ENCODE data around the gene TGFBR3L. TPM values are rescaled to one million over a fixed set of nuclear protein-coding genes. Genes with fewer than 3 reads are reported as not detected.

Gene TGFBR3L
- total and polyA plus RNA-seq, 2 of the 8 experiments (the other 6 are each of a cell fraction or from before 2014, with no cell fraction given), result 3.1 to 3.7 TPM

DNA sequence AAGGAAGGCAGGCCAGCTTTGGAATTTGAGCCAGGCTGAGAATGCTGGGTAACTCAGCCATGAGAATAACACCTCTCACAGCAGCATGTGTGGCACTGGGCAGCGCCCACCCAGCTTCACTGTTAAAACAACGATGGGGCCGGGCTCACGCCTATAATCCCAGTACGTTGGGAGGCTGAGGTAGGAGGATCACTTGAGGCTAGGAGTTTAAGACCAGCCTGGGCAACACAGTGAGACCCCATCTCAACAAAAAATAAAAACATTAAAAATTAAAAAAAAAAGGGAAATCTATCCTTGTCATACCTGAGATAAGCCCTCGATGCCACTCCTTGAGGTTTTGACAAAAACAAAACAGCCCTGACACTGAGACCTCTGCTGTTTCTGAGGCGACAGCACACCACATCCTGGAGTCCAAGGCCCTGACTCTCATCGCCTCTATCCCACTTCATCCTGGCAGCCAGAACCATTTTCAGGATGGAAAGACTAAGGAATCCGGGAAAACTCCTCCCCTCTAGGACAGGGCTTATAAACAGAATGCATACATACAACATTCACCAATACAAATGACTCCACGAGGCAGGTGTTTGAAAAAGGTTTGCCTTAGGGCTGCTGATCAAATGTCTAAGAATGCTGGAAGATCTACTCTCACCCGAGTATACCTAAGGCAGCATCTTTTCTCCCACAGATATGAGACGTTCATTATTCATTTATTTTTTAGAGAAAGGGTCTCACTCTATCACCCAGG, 51.5 kb downstream of the TGFBR3L start (continued):
- TF ChIP-seq SRF (IDR thresholded peaks at IDR 0.05; ENCODE audit: low read depth, low read length) (no peak), CHD7 (IDR thresholded peaks at IDR 0.05; ENCODE audit: insufficient replicate concordance, low read length) (no peak), RFX5 (IDR thresholded peaks at IDR 0.05; ENCODE audit: borderline replicate concordance, low read depth, low read length) (no peak), MAFK (IDR thresholded peaks at IDR 0.05; ENCODE audit: low read depth, low read length) (no peak), POU5F1 (IDR thresholded peaks at IDR 0.05; ENCODE audit: low read depth, low read length) (no peak), CBX5 (IDR thresholded peaks at IDR 0.05; ENCODE audit: low read depth, low read length) (no peak)
- TF ChIP-seq, protein P1, sequence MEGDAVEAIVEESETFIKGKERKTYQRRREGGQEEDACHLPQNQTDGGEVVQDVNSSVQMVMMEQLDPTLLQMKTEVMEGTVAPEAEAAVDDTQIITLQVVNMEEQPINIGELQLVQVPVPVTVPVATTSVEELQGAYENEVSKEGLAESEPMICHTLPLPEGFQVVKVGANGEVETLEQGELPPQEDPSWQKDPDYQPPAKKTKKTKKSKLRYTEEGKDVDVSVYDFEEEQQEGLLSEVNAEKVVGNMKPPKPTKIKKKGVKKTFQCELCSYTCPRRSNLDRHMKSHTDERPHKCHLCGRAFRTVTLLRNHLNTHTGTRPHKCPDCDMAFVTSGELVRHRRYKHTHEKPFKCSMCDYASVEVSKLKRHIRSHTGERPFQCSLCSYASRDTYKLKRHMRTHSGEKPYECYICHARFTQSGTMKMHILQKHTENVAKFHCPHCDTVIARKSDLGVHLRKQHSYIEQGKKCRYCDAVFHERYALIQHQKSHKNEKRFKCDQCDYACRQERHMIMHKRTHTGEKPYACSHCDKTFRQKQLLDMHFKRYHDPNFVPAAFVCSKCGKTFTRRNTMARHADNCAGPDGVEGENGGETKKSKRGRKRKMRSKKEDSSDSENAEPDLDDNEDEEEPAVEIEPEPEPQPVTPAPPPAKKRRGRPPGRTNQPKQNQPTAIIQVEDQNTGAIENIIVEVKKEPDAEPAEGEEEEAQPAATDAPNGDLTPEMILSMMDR (IDR thresholded peaks at IDR 0.05; ENCODE audit: control extremely low read depth in 1 of 3, insufficient read depth in 1 of 3, low read depth in 1 of 3, low read length in 3 of 3), result no peak

All from H1 (cell line).